Stimulated activated CD4-positive, alpha-beta T cell treated with anti-CD3 and anti-CD28 coated beads, Interleukin-4, amount 100 ng/mL, for 48 hours (primary cell): ENCODE measurements around the gene AGPAT3.
A peak's percentile ranks its signal among the peaks of the same experiment; 100 is the strongest.

Experiments
- DNase-seq, 2 donors: peaks; one replicate each; pipeline ENCODE4 v3.0.0-alpha.2; 2020; ENCODE audit warnings: low read depth in 2 of 2

The AGPAT3 gene

DNA sequence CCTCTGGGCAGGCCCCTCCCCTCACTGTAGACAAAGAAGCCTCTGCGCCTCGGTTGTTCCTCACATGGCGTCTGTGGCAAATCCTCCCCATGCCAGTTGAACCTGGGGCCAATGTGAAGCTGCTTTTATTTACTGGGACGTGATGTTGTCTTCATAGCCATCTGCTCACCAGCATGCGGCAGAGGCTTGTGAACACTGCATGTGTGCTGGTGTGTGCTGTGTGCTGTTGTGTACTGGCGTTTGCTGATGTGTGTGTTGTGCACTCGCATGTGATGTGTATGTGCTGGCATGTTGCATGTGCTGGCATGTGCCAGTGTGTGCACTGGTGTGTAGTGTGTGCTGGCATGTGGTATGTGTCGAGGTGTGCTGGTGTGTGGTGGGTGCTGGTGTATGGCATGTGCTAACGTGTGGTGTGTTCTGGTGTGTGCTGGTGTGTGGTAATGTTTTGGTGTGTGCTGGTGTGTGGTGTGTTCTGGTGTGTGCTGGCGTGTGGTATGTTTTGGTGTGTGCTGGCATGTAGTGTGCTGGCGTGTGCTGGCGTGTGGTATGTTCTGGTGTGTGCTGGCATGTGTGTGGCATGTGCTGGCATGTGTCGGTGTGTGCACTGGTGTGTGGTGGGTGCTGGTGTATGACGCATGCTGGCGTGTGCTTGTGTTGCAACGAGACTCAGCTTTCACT lies 109.9 kb downstream of the AGPAT3 start:
- DNase-seq: no peak

DNA sequence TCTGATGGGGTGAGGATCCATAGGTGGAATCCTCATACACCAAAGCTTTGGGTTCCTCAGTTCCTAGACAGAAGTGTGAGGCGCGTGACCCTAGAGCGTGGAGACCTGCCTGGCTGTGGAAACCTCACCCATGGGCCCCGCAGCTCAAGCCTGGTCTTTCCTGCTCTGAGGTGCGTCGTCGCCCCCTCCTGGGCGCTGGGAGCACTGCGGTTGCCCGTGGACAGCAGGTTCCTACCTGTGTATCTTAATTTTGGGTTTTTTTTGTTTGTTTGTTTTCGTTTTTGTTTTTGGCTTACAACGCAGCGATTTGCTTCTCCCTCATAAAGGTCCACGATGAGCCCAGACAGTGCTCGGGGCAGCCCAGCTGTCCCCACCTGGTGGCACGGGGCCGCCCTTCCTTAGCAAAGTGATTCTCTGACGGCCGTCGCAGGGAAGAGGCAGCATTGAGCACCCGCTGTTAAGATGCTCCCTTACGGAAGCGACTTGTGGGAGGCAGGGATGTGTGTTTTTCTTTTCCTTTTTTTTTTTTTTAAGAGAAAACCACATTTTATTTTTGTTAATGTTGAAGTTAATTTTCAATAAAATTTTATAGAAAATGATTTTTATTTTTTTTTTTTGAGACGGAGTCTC lies 110.6 kb downstream of the AGPAT3 start:
- peak; percentile 76 to 80 for DNase-seq

- DNase-seq: no peak
Measured at GRCh38 chr21:43976661-43977060, 111.6 kb downstream of the AGPAT3 start.

- DNase-seq: no peak
Measured at GRCh38 chr21:43978060-43978459, 113.0 kb downstream of the AGPAT3 start.

DNA sequence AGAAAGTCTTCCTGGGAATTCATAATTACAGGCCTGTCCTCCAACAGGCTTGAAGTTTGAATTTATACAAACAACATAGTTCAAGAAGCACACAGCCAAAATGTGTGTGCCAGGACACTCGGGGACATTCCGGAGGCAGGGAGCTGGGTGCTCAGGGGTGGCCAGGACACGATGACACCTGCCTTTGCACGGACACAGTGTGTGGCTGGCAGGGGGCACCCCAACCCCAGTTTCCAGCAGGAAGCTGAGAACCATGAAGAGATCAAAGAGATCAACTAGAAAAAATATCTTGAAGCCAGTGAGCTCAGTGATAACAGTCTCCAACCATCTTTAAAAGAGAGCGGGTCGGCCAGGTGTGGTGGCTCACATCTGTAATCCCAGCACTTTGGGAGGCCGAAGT lies 114.6 kb downstream of the AGPAT3 start:
- no peak for DNase-seq

DNA sequence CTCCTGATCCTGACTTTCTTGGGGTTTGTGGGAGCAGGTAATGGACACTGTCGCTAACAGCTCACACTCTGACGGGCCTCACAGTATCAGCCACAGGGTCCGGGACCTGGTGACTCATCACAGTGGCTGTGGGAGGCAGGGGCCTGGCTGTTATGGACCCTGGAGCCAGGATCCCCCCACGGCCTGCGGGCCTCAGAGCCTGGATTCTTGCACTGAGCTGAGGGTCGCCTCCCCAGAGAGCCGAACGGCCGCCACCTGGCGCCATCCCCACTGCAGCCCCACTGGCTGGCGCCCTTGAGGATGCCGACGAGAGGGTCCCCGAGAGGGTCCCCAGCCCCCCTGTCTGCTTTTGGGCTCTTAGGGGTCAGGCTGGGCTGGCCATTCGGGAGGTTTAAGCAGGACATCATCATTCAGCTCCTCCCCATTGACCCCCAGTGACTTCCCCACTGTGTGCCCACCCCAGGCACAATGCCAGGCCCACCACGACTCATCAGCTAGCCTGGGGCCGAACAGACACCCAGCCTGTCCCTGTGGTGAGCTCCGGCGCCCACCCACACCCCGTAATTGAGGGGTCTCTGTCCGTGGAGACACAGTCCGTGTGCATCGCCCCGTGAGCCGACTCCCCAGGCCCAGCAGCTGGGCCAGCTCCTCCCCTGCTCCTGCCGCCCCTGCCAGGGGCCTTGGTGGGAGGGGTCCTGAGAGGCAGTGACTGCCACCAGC lies 116.3 kb downstream of the AGPAT3 start:
- no peak for DNase-seq

DNA sequence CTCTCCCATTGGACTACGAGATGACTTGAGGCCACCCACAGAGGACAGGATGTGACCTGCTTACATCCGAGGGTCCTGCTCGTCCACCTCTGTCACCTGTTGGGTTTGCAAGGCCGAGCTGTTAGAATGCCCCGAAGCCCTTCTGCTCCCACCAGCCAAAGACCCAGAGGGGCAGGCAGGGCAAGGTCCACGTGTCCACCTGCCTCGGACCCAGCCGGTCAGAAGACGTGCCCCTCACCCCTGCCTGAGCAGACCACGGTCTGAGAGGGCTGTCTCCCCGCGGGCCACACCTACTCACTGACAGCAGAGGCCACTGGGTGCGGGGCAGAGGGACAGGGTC lies 116.8 kb downstream of the AGPAT3 start:
- no peak for DNase-seq

GRCh38 chr21:43982489-43983078 lies 117.6 kb downstream of the AGPAT3 start:
- no peak for DNase-seq

DNA sequence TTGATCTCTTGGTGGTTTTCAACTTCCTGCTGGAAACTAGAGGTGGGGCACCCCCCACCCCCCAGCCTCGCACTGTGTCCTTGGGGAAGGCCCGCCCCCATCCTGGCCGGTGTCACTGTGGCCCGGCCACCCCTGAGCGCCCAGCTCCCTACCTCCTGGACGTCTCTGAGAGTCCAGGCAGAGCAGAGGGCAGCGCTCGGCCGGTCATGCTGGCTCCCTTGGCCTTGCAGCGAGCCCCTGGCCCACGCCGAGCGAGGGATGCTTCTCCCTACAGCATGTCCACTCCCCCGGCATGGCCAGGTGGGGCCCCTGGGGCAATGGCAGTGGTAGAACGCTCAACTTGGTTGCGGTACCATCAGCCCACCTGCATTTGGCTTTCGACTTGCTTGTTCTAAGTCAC lies 118.4 kb downstream of the AGPAT3 start:
- DNase-seq: no peak

- no peak for DNase-seq
Measured at GRCh38 chr21:43983860-43984420, 118.9 kb downstream of the AGPAT3 start.

DNA sequence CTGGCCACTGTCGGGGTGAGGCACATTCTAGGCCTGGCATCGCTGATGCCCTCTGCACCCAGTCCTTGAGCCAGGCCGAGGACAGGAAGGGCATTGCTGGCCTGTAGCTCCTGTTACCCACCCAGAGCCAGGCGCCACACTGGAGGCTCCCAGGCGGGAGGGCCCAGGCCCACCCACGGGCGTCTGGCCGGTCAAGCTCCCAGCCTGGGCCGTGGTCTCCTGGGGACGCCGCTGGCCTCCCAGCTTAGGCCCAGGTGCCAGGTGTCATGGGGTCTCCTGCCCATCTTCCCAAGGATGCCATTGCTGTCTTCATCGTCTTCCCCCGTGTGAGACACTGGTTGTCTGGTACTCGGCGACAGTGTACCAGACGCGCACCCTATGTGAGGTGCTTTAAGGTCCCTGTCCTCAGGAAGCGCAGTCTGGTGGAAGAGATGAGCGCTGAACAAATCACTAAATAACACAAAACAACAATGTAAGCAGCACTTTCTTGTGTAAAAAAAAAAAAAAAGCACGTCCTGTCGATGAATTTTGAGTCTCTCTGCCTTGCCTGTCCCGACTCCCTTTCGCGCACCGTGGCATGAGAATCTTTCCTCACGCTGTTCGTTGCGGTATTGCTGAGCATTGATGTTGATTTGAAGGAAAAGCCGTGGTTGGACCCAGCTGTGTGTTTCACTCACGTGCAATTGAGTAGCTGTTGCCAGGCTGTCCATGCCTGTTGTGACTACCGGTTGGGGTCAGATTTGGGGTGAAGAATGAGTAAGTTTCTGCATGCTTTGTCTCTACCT lies 120.1 kb downstream of the AGPAT3 start:
- DNase-seq: no peak

- no peak for DNase-seq
Measured at GRCh38 chr21:43985690-43986251, 120.7 kb downstream of the AGPAT3 start.

DNA sequence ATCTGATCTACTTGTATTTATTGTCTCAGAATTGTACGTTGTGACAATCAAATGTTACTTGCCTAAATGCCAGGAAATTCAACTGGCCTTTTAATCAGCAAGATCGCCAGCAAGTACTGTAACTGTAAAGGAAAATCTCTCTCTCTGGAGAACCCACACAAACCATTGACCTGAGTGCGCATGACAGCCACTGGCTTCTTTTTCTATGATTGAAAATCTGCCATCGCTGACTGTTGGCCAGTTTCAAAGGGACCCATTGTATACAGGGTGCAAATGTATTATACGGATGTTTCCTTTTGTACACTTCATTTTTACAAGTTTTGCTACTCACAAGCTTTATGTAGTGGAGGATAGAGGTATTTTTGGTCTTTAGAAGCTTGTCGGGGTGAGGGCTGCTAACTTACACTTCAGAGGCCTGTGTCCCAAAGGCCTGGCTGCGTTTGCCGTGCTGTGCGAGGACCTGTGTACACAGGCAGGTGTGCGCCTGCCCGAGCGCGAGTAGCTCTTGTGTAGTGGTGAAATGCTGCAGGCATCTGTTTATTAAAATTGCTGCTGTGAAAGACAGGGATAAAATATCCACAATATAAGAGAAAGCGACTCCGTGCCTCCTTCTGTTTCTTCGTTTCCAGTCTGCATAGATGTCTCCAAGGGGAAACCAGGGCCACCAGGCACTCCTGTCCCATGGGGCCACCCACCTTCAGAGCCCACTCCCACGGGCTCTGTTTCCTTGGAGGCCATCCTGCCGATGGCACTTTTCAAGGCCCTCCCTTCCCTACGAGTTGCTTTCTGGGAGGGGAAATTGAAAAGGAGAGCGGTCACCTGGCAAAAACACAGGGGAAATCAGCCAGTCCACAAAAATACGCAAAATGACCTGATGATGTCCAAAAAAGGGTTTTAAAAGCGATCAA lies 121.8 kb downstream of the AGPAT3 start:
- no peak for DNase-seq

- no peak for DNase-seq
Measured at GRCh38 chr21:43987509-43987908, 122.5 kb downstream of the AGPAT3 start.

DNA sequence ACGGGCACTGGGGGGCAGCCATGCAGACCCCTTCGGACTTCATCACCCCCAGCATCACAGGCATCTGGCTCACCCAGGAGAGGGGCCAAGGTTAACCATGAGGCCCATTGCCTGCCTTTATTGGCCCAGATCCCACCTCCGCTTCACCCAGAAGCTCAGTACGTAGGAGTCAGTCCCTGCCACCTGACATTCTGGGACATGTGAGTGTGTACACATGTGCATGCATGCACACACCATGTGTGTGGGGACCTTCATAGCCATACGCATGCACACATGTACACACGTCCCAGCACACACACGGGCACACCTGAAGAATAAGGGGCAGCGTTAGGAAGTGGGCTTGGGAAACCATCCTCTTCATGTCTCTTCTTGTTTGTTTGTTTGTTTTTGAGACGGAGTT lies 123.0 kb downstream of the AGPAT3 start:
- no peak for DNase-seq

- DNase-seq: no peak
Measured at GRCh38 chr21:43988506-43989230, 123.6 kb downstream of the AGPAT3 start.

- DNase-seq: no peak
Measured at GRCh38 chr21:43989401-43989800, 124.4 kb downstream of the AGPAT3 start.

DNA sequence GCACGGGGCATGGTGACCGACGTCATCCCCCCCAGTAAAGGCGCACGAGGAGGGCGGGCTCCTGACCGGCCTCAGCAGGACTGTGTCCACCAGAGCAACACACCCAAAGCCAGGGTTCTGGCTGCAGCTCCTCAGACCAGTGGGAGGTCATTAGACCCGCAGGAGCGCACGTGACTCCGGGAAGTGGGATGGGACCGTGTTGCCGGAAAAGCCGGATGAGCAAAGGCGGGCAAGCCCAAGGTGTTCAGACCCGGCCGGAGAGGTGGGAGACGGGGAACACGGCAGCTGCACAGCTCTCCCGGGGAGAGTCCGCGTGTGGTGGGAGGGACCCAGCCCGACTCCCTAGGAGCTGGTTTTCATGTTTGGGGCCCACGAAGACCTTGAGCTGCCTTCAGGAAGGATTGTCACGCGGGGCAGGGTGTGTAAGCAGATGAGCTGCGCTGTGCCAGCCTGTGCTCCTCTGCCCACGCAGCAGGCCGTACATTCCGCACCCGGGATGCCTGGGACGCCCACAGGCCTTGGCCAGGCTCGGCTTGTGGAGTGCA lies 126.5 kb downstream of the AGPAT3 start:
- DNase-seq: no peak

DNA sequence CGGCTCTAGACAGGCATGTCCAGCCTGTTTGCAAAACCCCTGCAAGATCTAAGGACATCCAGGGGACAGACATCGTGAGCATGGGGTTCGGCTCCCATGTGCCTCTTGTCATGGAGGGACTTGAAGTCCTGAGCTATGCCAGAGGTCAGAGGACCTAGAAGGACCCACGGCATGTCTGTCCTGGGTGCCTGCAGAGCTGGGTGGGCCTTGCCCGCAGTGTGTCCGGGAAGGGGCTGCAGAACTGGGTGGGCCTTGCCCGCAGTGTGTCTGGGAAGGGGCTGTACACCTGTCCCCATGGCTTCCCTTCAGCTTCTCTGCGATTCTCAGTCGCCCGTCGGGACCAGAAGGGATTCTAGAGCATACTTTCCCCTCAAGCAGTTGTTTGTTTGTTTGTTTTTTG lies 127.1 kb downstream of the AGPAT3 start:
- no peak for DNase-seq
